Stimulated activated naive CD8-positive, alpha-beta T cell treated with anti-CD3 and anti-CD28 coated beads, Interleukin-15, amount 100 ng/mL, for 72 hours (primary cell): ENCODE data around the gene PACRGL.
A peak's percentile ranks its signal among the peaks of the same experiment; 100 is the strongest.

ENCODE experiments used
- ATAC-seq: fragments of 150-1000 bp; cut with Tn5 transposase; 2 replicates; pipeline ENCODE4 v1.10.0; 2021; ENCODE audit warnings: mild to moderate bottlenecking, moderate library complexity
- DNase-seq, 2 donors: peaks; one replicate each; pipeline ENCODE4 v3.0.0; 2021 to 2022
- H3K27ac Mint-ChIP-seq, 2 donors: one replicate each; pipeline ENCODE4 v1.8.0; 2022; ENCODE audit warnings: mild to moderate bottlenecking in 2 of 2, mixed read lengths in 2 of 2, moderate library complexity in 2 of 2
- H3K27me3 Mint-ChIP-seq: one replicate; pipeline ENCODE4 v1.8.0; 2022; ENCODE audit warnings: mixed read lengths
- H3K4me1 Mint-ChIP-seq: one replicate; pipeline ENCODE4 v1.8.0; 2022; ENCODE audit warnings: mild to moderate bottlenecking, mixed read lengths
- H3K4me3 Mint-ChIP-seq, 2 donors: one replicate each; pipeline ENCODE4 v1.8.0; 2022; ENCODE audit warnings: mild to moderate bottlenecking in 2 of 2, mixed read lengths in 2 of 2, moderate library complexity in 1 of 2
- H3K9me3 Mint-ChIP-seq, 2 donors: one replicate each; pipeline ENCODE4 v1.8.0; 2022; ENCODE audit warnings: mixed read lengths in 2 of 2

Gene PACRGL

DNA sequence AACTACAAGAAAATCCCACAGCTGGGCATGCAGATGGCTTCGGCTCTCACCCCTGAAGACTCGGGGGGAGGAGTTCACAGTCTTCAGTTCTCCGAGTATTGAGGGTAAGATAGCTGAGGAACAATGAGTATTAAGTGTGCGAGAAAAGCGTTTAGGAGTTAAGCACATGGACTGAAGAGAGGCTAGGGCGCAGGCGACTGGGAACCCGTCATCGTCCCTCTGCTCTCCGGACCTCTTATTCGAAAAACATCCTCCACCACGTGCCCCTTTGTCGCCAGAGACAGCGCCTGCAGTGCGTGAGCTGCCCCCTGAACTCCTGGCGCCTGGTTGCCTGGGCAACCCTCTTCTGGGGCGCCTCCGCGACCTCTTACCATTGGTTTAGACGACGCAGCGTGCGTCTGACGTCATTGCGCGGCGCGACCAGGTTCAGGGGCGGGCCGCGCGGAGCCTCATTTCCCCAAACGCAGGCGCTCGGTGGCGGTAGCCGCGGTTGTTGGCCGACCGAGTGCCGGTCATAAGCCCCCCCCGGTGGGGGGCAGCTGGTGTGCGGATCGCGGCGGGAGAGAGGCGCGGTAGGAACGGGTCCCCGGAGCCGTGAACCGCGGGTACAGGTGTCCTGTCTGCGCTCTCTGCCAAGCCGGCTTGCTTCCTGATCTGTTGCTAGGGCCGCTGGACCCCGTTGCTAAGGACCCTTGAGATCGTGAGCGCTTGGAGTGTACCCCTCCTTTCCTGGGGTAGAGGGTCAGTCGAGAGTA is at the start of gene PACRGL:
Gene PACRGL (plus strand): TSS at position 452 of the 755 bp plus-strand sequence. CDS start 4,024 bp downstream, outside the sequence.
- peak; percentile 89 to 93 for DNase-seq
- Mint-ChIP-seq H3K4me1 (peaks cover 51% of the 10 kb centered on the region), H3K27ac (peak within 1 kb of the TSS; percentile 96), H3K27me3 (no peaks in the 10 kb centered on the region), H3K4me3 (peak within 1 kb of the TSS; percentile 91 to 93), H3K9me3 (no peaks in the 10 kb centered on the region)
- ATAC-seq = peak; percentile 100

DNA sequence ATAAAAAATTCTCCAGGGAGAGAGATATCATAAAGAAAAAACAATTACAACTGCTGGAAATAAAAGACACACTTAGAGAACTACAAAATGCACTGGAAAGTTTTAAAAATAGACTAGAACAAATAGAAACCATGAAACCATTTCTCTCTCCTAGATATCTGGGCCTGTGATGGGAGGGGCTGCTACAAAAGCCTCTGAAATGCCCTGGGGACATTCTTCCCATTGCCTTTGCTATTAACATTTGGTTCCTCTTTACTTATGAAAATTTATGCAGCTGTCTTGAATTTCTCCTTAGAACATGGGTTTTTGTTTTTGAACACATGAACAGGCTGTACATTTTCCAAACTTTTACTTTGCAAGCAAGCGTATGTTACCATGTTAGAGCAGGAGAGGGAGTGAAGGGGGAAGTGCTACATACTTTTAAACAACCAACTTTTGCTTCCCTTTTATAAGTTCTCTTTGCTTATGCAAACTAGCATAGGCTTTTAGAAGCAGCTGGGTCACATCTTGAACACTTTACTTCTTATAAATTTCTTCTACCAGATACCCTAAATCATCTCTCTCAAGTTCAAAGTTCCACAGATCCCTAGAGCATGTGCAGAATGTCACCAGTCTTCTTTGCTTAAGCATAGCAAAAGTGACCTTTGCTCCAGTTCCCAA is 47.9 kb upstream of the PACRGL start:
- no peak for ATAC-seq
- Mint-ChIP-seq H3K9me3 (peaks cover 7 to 11% of the 10 kb centered on the region in 2 donors), H3K27me3 (peaks cover 55% of the 10 kb centered on the region), H3K4me1 (no peaks in the 10 kb centered on the region), H3K4me3 (no peak overlapping the region), H3K27ac (peak overlapping the region in 1 of 2 donors; percentile 34)
- no peak for DNase-seq

- peaks cover 39% of the 10 kb centered on the region for H3K27me3 Mint-ChIP-seq
- no peak overlapping the region for H3K27ac Mint-ChIP-seq
- H3K9me3 Mint-ChIP-seq = no peaks in the 10 kb centered on the region
- peaks cover 7% of the 10 kb centered on the region for H3K4me1 Mint-ChIP-seq
- DNase-seq (no peak), ATAC-seq (no peak)
- H3K4me3 Mint-ChIP-seq = no peak overlapping the region
Measured at GRCh38 chr4:20658456-20658855, 41.8 kb upstream of the PACRGL start.

GRCh38 chr4:20662851-20663250 is 37.4 kb upstream of the PACRGL start:
- Mint-ChIP-seq H3K4me1 (peaks cover 7% of the 10 kb centered on the region), H3K27ac (no peak overlapping the region), H3K9me3 (no peaks in the 10 kb centered on the region), H3K4me3 (no peak overlapping the region), H3K27me3 (peaks cover 34% of the 10 kb centered on the region)
- DNase-seq = no peak
- peak; percentile 58 for ATAC-seq

DNA sequence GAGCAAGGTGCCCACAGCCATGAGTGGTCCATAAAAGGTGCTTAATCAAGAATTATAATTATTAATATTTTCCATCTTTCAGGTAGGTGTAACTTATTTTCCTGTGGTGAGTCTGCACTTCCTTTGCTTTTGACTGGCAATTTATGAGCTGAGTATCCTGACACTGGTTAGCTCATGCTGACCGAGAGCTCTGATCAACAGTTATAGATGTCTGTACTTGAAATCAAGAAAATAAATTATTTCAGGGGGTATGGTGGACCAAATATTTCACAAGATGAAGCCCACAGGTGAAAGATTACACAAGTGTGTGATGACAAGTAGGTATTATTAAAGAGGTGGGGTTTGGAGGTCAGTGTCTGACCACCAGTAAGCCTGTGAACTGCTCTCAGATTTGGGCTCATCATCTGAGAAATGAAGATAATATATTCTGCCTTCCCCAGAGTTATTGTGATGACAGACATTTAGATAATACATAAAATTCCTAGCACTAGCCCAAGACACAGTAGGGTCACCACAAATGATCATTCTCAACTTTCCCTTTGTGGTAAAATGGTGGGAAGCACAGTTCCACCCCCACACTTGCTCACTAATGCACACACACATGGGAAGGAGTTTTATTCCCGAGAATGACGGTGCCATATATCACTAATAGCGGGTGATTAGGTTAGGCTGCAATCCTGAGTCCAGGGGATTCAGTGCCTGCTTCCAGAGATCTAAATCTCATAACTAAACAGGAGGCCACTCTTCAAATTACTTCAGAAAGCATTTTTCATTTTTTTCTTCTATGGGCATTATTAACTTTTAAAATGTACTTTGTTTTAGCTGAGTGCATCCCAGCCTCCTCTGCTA is 34.0 kb upstream of the PACRGL start:
- DNase-seq (no peak), ATAC-seq (no peak)
- peaks cover 34% of the 10 kb centered on the region for H3K27me3 Mint-ChIP-seq
- peaks cover 7% of the 10 kb centered on the region for H3K4me1 Mint-ChIP-seq
- no peaks in the 10 kb centered on the region for H3K9me3 Mint-ChIP-seq
- H3K4me3 Mint-ChIP-seq = no peak overlapping the region
- no peak overlapping the region for H3K27ac Mint-ChIP-seq

DNA sequence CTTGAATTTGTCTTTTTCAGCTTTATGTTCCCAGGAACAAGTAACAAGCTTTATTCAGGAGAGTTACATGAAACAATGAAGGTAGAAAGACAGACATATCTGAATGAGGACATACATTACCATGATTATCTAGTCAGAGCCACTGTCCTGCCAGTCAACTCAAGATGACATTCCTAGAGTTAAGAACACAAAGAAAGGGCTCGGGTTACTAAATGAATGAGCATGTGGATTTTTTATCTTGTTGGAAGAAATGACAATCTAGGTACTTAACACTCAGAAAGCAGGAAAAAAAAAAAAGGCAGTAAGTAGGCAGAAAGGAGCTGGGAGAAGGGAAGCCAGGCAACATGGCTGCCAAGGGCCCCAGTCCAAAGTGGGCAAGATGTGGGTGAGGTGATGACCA is 28.0 kb upstream of the PACRGL start:
- Mint-ChIP-seq H3K4me3 (no peak overlapping the region), H3K27me3 (peaks cover 29% of the 10 kb centered on the region), H3K27ac (no peak overlapping the region), H3K4me1 (no peaks in the 10 kb centered on the region), H3K9me3 (no peaks in the 10 kb centered on the region)
- ATAC-seq (no peak), DNase-seq (no peak)

- H3K27me3 Mint-ChIP-seq = peaks cover 49% of the 10 kb centered on the region
- no peak overlapping the region for H3K27ac Mint-ChIP-seq
- H3K4me3 Mint-ChIP-seq = no peak overlapping the region
- H3K4me1 Mint-ChIP-seq = no peaks in the 10 kb centered on the region
- DNase-seq (no peak), ATAC-seq (no peak)
- H3K9me3 Mint-ChIP-seq = no peaks in the 10 kb centered on the region
Measured at GRCh38 chr4:20675786-20676185, 24.5 kb upstream of the PACRGL start.

DNA sequence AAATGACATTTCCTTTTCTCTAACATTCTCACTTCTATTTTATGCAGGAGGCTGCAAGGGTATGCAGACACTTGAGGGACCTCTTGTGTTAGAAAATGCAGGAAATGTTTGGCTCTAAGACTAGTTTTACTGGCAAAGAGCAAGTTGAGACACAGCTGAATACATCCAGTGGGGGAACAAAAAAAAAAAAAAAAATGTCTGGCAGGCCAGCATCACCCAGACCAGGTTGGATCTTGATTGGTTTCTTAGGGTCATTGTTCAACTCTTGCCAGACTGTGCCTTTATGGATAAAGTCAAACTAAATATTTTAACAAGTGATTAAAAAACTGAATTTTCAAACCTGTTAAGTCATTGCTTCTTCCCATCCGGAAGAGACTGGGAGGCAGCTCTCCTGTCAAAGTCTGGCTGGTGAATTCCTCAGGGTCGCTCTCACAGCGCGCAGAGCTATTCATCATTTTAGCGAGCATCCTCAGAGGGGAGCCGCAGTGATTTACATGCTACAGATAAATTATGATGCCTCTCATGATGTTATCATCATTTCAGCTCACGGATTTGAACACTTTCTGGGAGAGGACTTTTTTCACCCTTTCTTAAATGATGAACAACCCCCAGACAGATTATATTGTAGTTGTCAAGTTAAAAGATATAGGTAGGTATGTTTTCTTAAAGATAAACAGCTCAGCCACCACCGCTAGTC is 23.6 kb upstream of the PACRGL start:
- Mint-ChIP-seq H3K27ac (no peak overlapping the region), H3K27me3 (peaks cover 53% of the 10 kb centered on the region), H3K4me3 (no peak overlapping the region), H3K9me3 (no peaks in the 10 kb centered on the region), H3K4me1 (no peaks in the 10 kb centered on the region)
- no peak for DNase-seq
- ATAC-seq = no peak

- DNase-seq = no peak
- H3K27ac Mint-ChIP-seq = no peak overlapping the region
- no peaks in the 10 kb centered on the region for H3K4me1 Mint-ChIP-seq
- no peaks in the 10 kb centered on the region for H3K9me3 Mint-ChIP-seq
- H3K4me3 Mint-ChIP-seq = no peak overlapping the region
- ATAC-seq = peak; percentile 12
- H3K27me3 Mint-ChIP-seq = peaks cover 47% of the 10 kb centered on the region
Measured at GRCh38 chr4:20678400-20678799, 21.9 kb upstream of the PACRGL start.

- ATAC-seq = no peak
Measured at GRCh38 chr4:20679951-20680350, 20.3 kb upstream of the PACRGL start.

DNA sequence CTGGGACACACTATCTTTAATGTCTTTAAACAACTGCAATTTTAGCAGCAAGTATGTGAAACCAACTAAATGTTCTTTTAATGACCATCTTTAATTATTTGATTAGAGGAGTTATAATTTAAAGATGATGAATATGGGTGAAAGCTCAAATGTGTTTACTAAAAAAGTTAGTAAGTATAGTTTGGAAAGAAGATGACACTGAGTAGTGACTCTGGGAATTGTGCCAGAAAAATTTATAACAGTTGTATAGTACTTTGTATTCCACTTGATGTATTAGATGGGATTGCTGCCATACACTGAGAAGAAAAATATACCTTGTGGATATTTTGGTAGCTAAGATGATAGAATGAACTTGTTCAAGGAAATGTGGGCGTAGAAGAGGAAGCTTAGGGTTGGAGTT is 19.5 kb upstream of the PACRGL start:
- ATAC-seq (no peak), DNase-seq (no peak)
- peaks cover 51% of the 10 kb centered on the region for H3K27me3 Mint-ChIP-seq
- H3K27ac Mint-ChIP-seq = no peak overlapping the region
- no peaks in the 10 kb centered on the region for H3K9me3 Mint-ChIP-seq
- no peaks in the 10 kb centered on the region for H3K4me1 Mint-ChIP-seq
- H3K4me3 Mint-ChIP-seq = no peak overlapping the region

More at GRCh38 chr4:20679951-20680350, 20.3 kb upstream of the PACRGL start:
- Mint-ChIP-seq H3K4me3 (no peak overlapping the region), H3K27ac (no peak overlapping the region), H3K4me1 (no peaks in the 10 kb centered on the region), H3K27me3 (peaks cover 53% of the 10 kb centered on the region), H3K9me3 (no peaks in the 10 kb centered on the region)
- no peak for DNase-seq

GRCh38 chr4:20681271-20681670 is 19.0 kb upstream of the PACRGL start:
- no peaks in the 10 kb centered on the region for H3K9me3 Mint-ChIP-seq
- H3K27me3 Mint-ChIP-seq = peaks cover 46% of the 10 kb centered on the region
- H3K4me3 Mint-ChIP-seq = no peak overlapping the region
- no peaks in the 10 kb centered on the region for H3K4me1 Mint-ChIP-seq
- DNase-seq (no peak), ATAC-seq (no peak)
- no peak overlapping the region for H3K27ac Mint-ChIP-seq

DNA sequence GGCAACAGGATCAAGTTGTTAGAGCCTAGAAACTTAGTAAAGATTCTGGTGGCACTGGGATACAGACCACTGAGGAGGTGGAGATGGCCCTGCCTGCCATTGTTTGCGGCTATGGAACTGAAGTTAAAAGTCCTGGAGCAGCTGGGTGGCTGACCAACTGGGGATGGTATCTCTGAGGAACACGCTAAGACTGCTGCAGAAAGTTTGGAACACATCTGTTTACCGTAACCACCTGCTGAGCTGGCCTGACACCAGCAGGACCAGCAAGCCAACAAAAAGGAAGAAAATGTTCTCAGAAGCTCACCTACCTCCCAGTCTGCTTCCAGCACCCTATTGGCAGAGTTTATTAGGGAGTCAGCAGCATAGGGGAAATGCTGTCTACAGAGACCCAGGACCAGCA is 17.4 kb upstream of the PACRGL start:
- H3K4me3 Mint-ChIP-seq = no peak overlapping the region
- H3K27ac Mint-ChIP-seq = no peak overlapping the region
- H3K27me3 Mint-ChIP-seq = peaks cover 32% of the 10 kb centered on the region
- ATAC-seq = peak; percentile 23
- no peak for DNase-seq
- no peaks in the 10 kb centered on the region for H3K4me1 Mint-ChIP-seq
- H3K9me3 Mint-ChIP-seq = no peaks in the 10 kb centered on the region

- no peaks in the 10 kb centered on the region for H3K9me3 Mint-ChIP-seq
- no peak overlapping the region for H3K4me3 Mint-ChIP-seq
- H3K4me1 Mint-ChIP-seq = no peaks in the 10 kb centered on the region
- DNase-seq = no peak
- H3K27me3 Mint-ChIP-seq = peaks cover 23% of the 10 kb centered on the region
- no peak for ATAC-seq
- H3K27ac Mint-ChIP-seq = no peak overlapping the region
Measured at GRCh38 chr4:20683766-20684165, 16.5 kb upstream of the PACRGL start.
